ENCODE measurements around the gene HIVEP3.

Gene HIVEP3

GRCh38 chr1:41799205-41799604 lies 119.5 kb downstream of the HIVEP3 start:
- peaks cover 0 to 7% of the 10 kb centered on the region in 2 donors for H3K4me1 ChIP-seq (ENCODE audit: control insufficient read depth in 2 of 2, insufficient read depth in 1 of 2, low read depth in 1 of 2, low read length in 2 of 2)
- no peaks in the 10 kb centered on the region for H3K9me3 ChIP-seq (replicated peaks in 1 of 2; ENCODE audit: control insufficient read depth in 2 of 2, insufficient read depth in 1 of 2, low read depth in 1 of 2, low read length in 2 of 2)
- no peak overlapping the region for H3K14ac ChIP-seq (ENCODE audit: low read length)
- H3K4me3 ChIP-seq (ENCODE audit: low read length in 2 of 2), result no peak overlapping the region
- no peak overlapping the region for H3K23ac ChIP-seq (ENCODE audit: low read depth, low read length, poor library complexity)
- H3K9ac ChIP-seq (ENCODE audit: low read depth, low read length, poor library complexity), result no peak overlapping the region
- no CpG with 5 or more reads among the region's 3 CpGs for WGBS, 2 donors (ENCODE audit: extremely low coverage in 2 of 2, insufficient read length in 2 of 2, insufficient replicate concordance in 1 of 2)
- no peak overlapping the region for H4K91ac ChIP-seq (ENCODE audit: low read depth, low read length, poor library complexity)
- H2AK5ac ChIP-seq (ENCODE audit: low read depth, low read length), result no peak overlapping the region
- H3K27ac ChIP-seq (replicated peaks; ENCODE audit: low read length), result no peak overlapping the region
- DNase-seq (ENCODE audit: low spot score), result no peak
- no peak overlapping the region for H2BK12ac ChIP-seq (ENCODE audit: low read length)
- no peak overlapping the region for H2AFZ ChIP-seq (ENCODE audit: low read length)
- no peaks in the 10 kb centered on the region for H3K79me1 ChIP-seq (ENCODE audit: low read depth, low read length)
- H2BK120ac ChIP-seq (ENCODE audit: low read depth, low read length), result no peak overlapping the region
- no peak overlapping the region for H3K4ac ChIP-seq (ENCODE audit: low read length)
- no peak overlapping the region for H3K18ac ChIP-seq (ENCODE audit: low read length)
- H4K8ac ChIP-seq (ENCODE audit: low read depth, low read length), result no peak overlapping the region
- H3K27me3 ChIP-seq (ENCODE audit: control insufficient read depth in 3 of 3, insufficient read depth in 3 of 3, low read depth in 1 of 3, low read length in 3 of 3), result no peaks in the 10 kb centered on the region
- no peak overlapping the region for H2BK15ac ChIP-seq (ENCODE audit: low read length)
- H3K36me3 ChIP-seq (replicated peaks in 1 of 2; ENCODE audit: control insufficient read depth in 2 of 2, insufficient read depth in 2 of 2, low read length in 2 of 2), result no peaks in the 10 kb centered on the region
- no peak overlapping the region for H2BK5ac ChIP-seq (ENCODE audit: low read length)
- no peak overlapping the region for H3K4me2 ChIP-seq (ENCODE audit: insufficient read depth, low read length, poor library complexity, severe bottlenecking)

GRCh38 chr1:41795205-41795762 lies 123.4 kb downstream of the HIVEP3 start:
- WGBS, 2 donors (ENCODE audit: extremely low coverage in 2 of 2, insufficient read length in 2 of 2, insufficient replicate concordance in 1 of 2), result no CpG with 5 or more reads among the region's 5 CpGs
- Histone ChIP-seq H3K23ac (ENCODE audit: low read depth, low read length, poor library complexity) (no peak overlapping the region), H2AFZ (ENCODE audit: low read length) (no peak overlapping the region), H3K4ac (ENCODE audit: low read length) (no peak overlapping the region), H2BK12ac (ENCODE audit: low read length) (no peak overlapping the region), H3K36me3 (replicated peaks in 1 of 2; ENCODE audit: control insufficient read depth in 2 of 2, insufficient read depth in 2 of 2, low read length in 2 of 2) (no peaks in the 10 kb centered on the region), H2BK5ac (ENCODE audit: low read length) (no peak overlapping the region), H3K27ac (replicated peaks; ENCODE audit: low read length) (no peak overlapping the region), H3K4me3 (ENCODE audit: low read length in 2 of 2) (no peak overlapping the region), H3K4me1 (ENCODE audit: control insufficient read depth in 2 of 2, insufficient read depth in 1 of 2, low read depth in 1 of 2, low read length in 2 of 2) (no peaks in the 10 kb centered on the region), H3K9ac (ENCODE audit: low read depth, low read length, poor library complexity) (no peak overlapping the region), H4K91ac (ENCODE audit: low read depth, low read length, poor library complexity) (no peak overlapping the region), H4K8ac (ENCODE audit: low read depth, low read length) (no peak overlapping the region), H3K18ac (ENCODE audit: low read length) (no peak overlapping the region), H3K9me3 (replicated peaks in 1 of 2; ENCODE audit: control insufficient read depth in 2 of 2, insufficient read depth in 1 of 2, low read depth in 1 of 2, low read length in 2 of 2) (no peaks in the 10 kb centered on the region), H3K27me3 (ENCODE audit: control insufficient read depth in 3 of 3, insufficient read depth in 3 of 3, low read depth in 1 of 3, low read length in 3 of 3) (no peaks in the 10 kb centered on the region), H2AK5ac (ENCODE audit: low read depth, low read length) (no peak overlapping the region), H3K14ac (ENCODE audit: low read length) (no peak overlapping the region), H2BK120ac (ENCODE audit: low read depth, low read length) (no peak overlapping the region), H3K79me1 (ENCODE audit: low read depth, low read length) (no peaks in the 10 kb centered on the region), H3K4me2 (ENCODE audit: insufficient read depth, low read length, poor library complexity, severe bottlenecking) (no peak overlapping the region), H2BK15ac (ENCODE audit: low read length) (no peak overlapping the region)
- DNase-seq (ENCODE audit: low spot score), result no peak

GRCh38 chr1:41794031-41794430 lies 124.7 kb downstream of the HIVEP3 start:
- Histone ChIP-seq H3K4me3 (ENCODE audit: low read length in 2 of 2) (no peak overlapping the region), H2BK5ac (ENCODE audit: low read length) (no peak overlapping the region), H3K27me3 (ENCODE audit: control insufficient read depth in 3 of 3, insufficient read depth in 3 of 3, low read depth in 1 of 3, low read length in 3 of 3) (no peaks in the 10 kb centered on the region), H3K4me2 (ENCODE audit: insufficient read depth, low read length, poor library complexity, severe bottlenecking) (no peak overlapping the region), H3K4me1 (ENCODE audit: control insufficient read depth in 2 of 2, insufficient read depth in 1 of 2, low read depth in 1 of 2, low read length in 2 of 2) (no peaks in the 10 kb centered on the region), H2BK15ac (ENCODE audit: low read length) (no peak overlapping the region), H3K23ac (ENCODE audit: low read depth, low read length, poor library complexity) (no peak overlapping the region), H3K4ac (ENCODE audit: low read length) (no peak overlapping the region), H2BK120ac (ENCODE audit: low read depth, low read length) (no peak overlapping the region), H3K36me3 (replicated peaks in 1 of 2; ENCODE audit: control insufficient read depth in 2 of 2, insufficient read depth in 2 of 2, low read length in 2 of 2) (no peaks in the 10 kb centered on the region), H3K79me1 (ENCODE audit: low read depth, low read length) (no peaks in the 10 kb centered on the region), H3K9ac (ENCODE audit: low read depth, low read length, poor library complexity) (no peak overlapping the region), H4K8ac (ENCODE audit: low read depth, low read length) (no peak overlapping the region), H3K9me3 (replicated peaks in 1 of 2; ENCODE audit: control insufficient read depth in 2 of 2, insufficient read depth in 1 of 2, low read depth in 1 of 2, low read length in 2 of 2) (no peaks in the 10 kb centered on the region), H3K27ac (replicated peaks; ENCODE audit: low read length) (no peak overlapping the region), H2AK5ac (ENCODE audit: low read depth, low read length) (no peak overlapping the region), H4K91ac (ENCODE audit: low read depth, low read length, poor library complexity) (no peak overlapping the region), H3K14ac (ENCODE audit: low read length) (no peak overlapping the region), H2BK12ac (ENCODE audit: low read length) (no peak overlapping the region), H3K18ac (ENCODE audit: low read length) (no peak overlapping the region), H2AFZ (ENCODE audit: low read length) (no peak overlapping the region)
- DNase-seq (ENCODE audit: low spot score), result no peak
- WGBS, 2 donors (ENCODE audit: extremely low coverage in 2 of 2, insufficient read length in 2 of 2, insufficient replicate concordance in 1 of 2), result no CpG with 5 or more reads among the region's 5 CpGs

DNA sequence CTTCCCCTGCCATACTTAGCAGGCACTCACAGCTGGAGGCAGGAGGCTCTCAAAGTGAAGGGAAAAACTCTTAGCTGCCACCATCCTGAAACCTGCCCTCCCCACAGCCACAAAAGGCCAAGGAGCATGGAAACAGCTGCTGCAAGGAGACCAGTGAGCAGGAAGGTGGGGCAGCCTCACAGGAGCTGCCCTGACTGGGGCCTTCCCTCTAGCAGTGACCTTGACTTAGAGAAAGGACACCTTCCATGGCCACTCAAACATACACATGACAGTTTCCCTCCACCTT lies 126.3 kb downstream of the HIVEP3 start:
- no peak for DNase-seq (ENCODE audit: low spot score)
- Histone ChIP-seq H3K9ac (ENCODE audit: low read depth, low read length, poor library complexity) (no peak overlapping the region), H4K8ac (ENCODE audit: low read depth, low read length) (no peak overlapping the region)

More for the DNA sequence above, 126.3 kb downstream of the HIVEP3 start:
- H3K4me3 ChIP-seq (ENCODE audit: low read length in 2 of 2), result no peak overlapping the region
- no peak overlapping the region for H2BK15ac ChIP-seq (ENCODE audit: low read length)
- no peak overlapping the region for H3K4ac ChIP-seq (ENCODE audit: low read length)
- no peak overlapping the region for H3K4me2 ChIP-seq (ENCODE audit: insufficient read depth, low read length, poor library complexity, severe bottlenecking)
- no peak overlapping the region for H4K91ac ChIP-seq (ENCODE audit: low read depth, low read length, poor library complexity)
- H3K27ac ChIP-seq (replicated peaks; ENCODE audit: low read length), result no peak overlapping the region
- H3K23ac ChIP-seq (ENCODE audit: low read depth, low read length, poor library complexity), result no peak overlapping the region
- no peak overlapping the region for H2BK5ac ChIP-seq (ENCODE audit: low read length)
- no peak overlapping the region for H3K18ac ChIP-seq (ENCODE audit: low read length)
- no peaks in the 10 kb centered on the region for H3K79me1 ChIP-seq (ENCODE audit: low read depth, low read length)
- no peaks in the 10 kb centered on the region for H3K4me1 ChIP-seq (ENCODE audit: control insufficient read depth in 2 of 2, insufficient read depth in 1 of 2, low read depth in 1 of 2, low read length in 2 of 2)
- no peaks in the 10 kb centered on the region for H3K9me3 ChIP-seq (replicated peaks in 1 of 2; ENCODE audit: control insufficient read depth in 2 of 2, insufficient read depth in 1 of 2, low read depth in 1 of 2, low read length in 2 of 2)
- H3K14ac ChIP-seq (ENCODE audit: low read length), result no peak overlapping the region
- H3K36me3 ChIP-seq (replicated peaks in 1 of 2; ENCODE audit: control insufficient read depth in 2 of 2, insufficient read depth in 2 of 2, low read length in 2 of 2), result no peaks in the 10 kb centered on the region
- no peak overlapping the region for H2AFZ ChIP-seq (ENCODE audit: low read length)
- no peaks in the 10 kb centered on the region for H3K27me3 ChIP-seq (ENCODE audit: control insufficient read depth in 3 of 3, insufficient read depth in 3 of 3, low read depth in 1 of 3, low read length in 3 of 3)
- no peak overlapping the region for H2BK120ac ChIP-seq (ENCODE audit: low read depth, low read length)
- no peak overlapping the region for H2AK5ac ChIP-seq (ENCODE audit: low read depth, low read length)
- no peak overlapping the region for H2BK12ac ChIP-seq (ENCODE audit: low read length)
